HEK293T (cell line): Measurements from ENCODE around the gene IRF3.

Source experiments
- ARNT ChIP-seq: fragments of 450-650 bp; IDR thresholded peaks from 2 replicates; pipeline ENCODE4 v1.6.1; 2017; ENCODE audit warnings: mild to moderate bottlenecking
- BHLHE40 ChIP-seq: fragments of 450-650 bp; IDR thresholded peaks from 2 replicates; pipeline ENCODE4 v1.6.1; 2016; ENCODE audit warnings: mild to moderate bottlenecking, moderate library complexity, borderline replicate concordance
- FOXA1 ChIP-seq: fragments of 450-650 bp; IDR thresholded peaks from 2 replicates; pipeline ENCODE4 v1.6.1; 2016; ENCODE audit warnings: mild to moderate bottlenecking
- HDGF ChIP-seq: fragments of 450-650 bp; IDR thresholded peaks from 2 replicates; pipeline ENCODE4 v1.6.1; 2017; ENCODE audit warnings: antibody characterized with exemption, borderline replicate concordance
- SUZ12 ChIP-seq: fragments of 450-650 bp; IDR thresholded peaks from 2 replicates; pipeline ENCODE4 v1.6.1; 2016; ENCODE audit warnings: mild to moderate bottlenecking
- ZNF384 ChIP-seq: fragments of 450-650 bp; IDR thresholded peaks from 2 replicates; pipeline ENCODE4 v1.6.1; 2016

- TF ChIP-seq SUZ12 (no peak), ARNT (no peak), HDGF (no peak), FOXA1 (no peak), BHLHE40 (no peak), ZNF384 (no peak)
Measured at GRCh38 chr19:49632576-49632975, 33.1 kb downstream of the IRF3 start.
